Epithelial cell of prostate (primary cell): ENCODE measurements around the gene ADAMTSL2.

Experiments used
- DNase-seq: peaks from one replicate; pipeline ENCODE4 v3.0.0-alpha.2; 2011; ENCODE audit warnings: low read depth, low spot score
- H3K27ac ChIP-seq: fragments of 450-650 bp; 2 replicates; pipeline ENCODE4 v1.5.1; 2017; ENCODE audit warnings: mild to moderate bottlenecking

ADAMTSL2 gene

GRCh38 chr9:133569891-133570690 is 35.6 kb downstream of the ADAMTSL2 start:
- no peak for DNase-seq
- H3K27ac ChIP-seq = no peak overlapping the region

GRCh38 chr9:133570691-133571080 is 36.2 kb downstream of the ADAMTSL2 start:
- no peak for DNase-seq
- no peak overlapping the region for H3K27ac ChIP-seq

GRCh38 chr9:133571391-133571890 is 36.9 kb downstream of the ADAMTSL2 start:
- no peak for DNase-seq
- H3K27ac ChIP-seq = no peak overlapping the region

GRCh38 chr9:133571896-133572595 is 37.5 kb downstream of the ADAMTSL2 start:
- no peak for DNase-seq

GRCh38 chr9:133572821-133573361 is 38.4 kb downstream of the ADAMTSL2 start:
- DNase-seq = no peak
- no peak overlapping the region for H3K27ac ChIP-seq

More at GRCh38 chr9:133571896-133572595, 37.5 kb downstream of the ADAMTSL2 start:
- no peak overlapping the region for H3K27ac ChIP-seq

GRCh38 chr9:133573791-133574515 is 39.4 kb downstream of the ADAMTSL2 start:
- no peak for DNase-seq

GRCh38 chr9:133574771-133575170 is 40.3 kb downstream of the ADAMTSL2 start:
- no peak for DNase-seq

More at GRCh38 chr9:133573791-133574515, 39.4 kb downstream of the ADAMTSL2 start:
- no peak overlapping the region for H3K27ac ChIP-seq

GRCh38 chr9:133575186-133576030 is 40.9 kb downstream of the ADAMTSL2 start:
- no peak for DNase-seq
- H3K27ac ChIP-seq = no peak overlapping the region

More at GRCh38 chr9:133574771-133575170, 40.3 kb downstream of the ADAMTSL2 start:
- no peak overlapping the region for H3K27ac ChIP-seq

- no peak overlapping the region for H3K27ac ChIP-seq
- no peak for DNase-seq
Measured at GRCh38 chr9:133576031-133576874, 41.7 kb downstream of the ADAMTSL2 start.

- no peak for DNase-seq
- H3K27ac ChIP-seq = no peak overlapping the region
Measured at GRCh38 chr9:133576875-133577736, 42.6 kb downstream of the ADAMTSL2 start.

GRCh38 chr9:133577737-133578112 is 43.2 kb downstream of the ADAMTSL2 start:
- DNase-seq = no peak
- no peak overlapping the region for H3K27ac ChIP-seq

GRCh38 chr9:133578524-133579441 is 44.3 kb downstream of the ADAMTSL2 start:
- no peak for DNase-seq
- no peak overlapping the region for H3K27ac ChIP-seq

- no peak overlapping the region for H3K27ac ChIP-seq
- DNase-seq = no peak
Measured at GRCh38 chr9:133579601-133580418, 45.3 kb downstream of the ADAMTSL2 start.

GRCh38 chr9:133580419-133580738 is 45.9 kb downstream of the ADAMTSL2 start:
- DNase-seq = no peak
- H3K27ac ChIP-seq = no peak overlapping the region

- no peak for DNase-seq
- no peak overlapping the region for H3K27ac ChIP-seq
Measured at GRCh38 chr9:133581011-133581410, 46.5 kb downstream of the ADAMTSL2 start.
